ENCODE data around the gene DMD.

The DMD gene

DNA sequence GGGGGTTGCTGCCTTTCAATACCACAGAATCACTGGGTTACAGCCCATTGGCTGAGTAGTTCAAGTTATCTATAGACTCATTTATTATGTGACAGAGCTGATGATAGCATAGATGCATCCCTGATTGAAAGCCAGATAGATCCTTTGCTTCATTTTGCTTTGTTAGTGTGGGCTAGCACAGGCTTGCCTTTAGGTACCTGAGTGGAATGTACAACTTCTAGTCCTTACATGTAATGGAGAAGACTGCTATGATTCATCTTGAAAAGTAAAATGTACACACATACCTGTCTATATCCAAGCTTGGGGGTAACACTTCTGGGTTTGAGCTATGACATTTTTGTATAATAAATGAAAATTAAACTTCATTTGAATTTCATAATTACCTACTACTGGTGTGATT is 1913.5 kb downstream of the DMD start:
- H3K36me3 ChIP-seq (ENCODE audit: control insufficient read depth, insufficient read depth, low read length), result no peaks in the 10 kb centered on the region
- H3K4me1 ChIP-seq (ENCODE audit: control insufficient read depth, insufficient read depth, low read length), result no peaks in the 10 kb centered on the region
- H3K4me3 ChIP-seq (ENCODE audit: low read length), result no peak overlapping the region
- H3K9ac ChIP-seq (ENCODE audit: low read length), result no peak overlapping the region
- no peaks in the 10 kb centered on the region for H3K9me3 ChIP-seq (ENCODE audit: control insufficient read depth, low read length)
- H3K27me3 ChIP-seq (ENCODE audit: control insufficient read depth, insufficient read depth, low read length), result no peaks in the 10 kb centered on the region

DNA sequence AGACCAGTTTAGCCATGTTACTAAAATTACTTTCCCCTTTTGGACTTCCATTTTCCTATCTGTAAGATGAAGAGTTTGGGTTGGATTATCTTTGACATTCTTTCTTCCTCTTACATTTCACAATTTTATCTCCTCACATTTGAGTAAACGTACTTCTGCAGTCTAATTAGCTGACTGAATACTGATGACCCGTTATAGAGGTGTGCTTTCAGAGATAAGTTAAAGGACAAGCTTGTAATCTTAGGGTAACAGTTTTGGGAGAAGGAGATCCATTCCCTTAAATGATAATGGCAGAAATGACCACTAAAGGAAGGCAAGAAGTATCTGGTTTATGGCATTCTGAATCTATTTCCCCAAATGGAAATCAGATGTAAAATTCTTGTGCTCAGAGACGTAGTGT is 1916.9 kb downstream of the DMD start:
- Histone ChIP-seq H3K27me3 (ENCODE audit: control insufficient read depth, insufficient read depth, low read length) (no peaks in the 10 kb centered on the region), H3K9ac (ENCODE audit: low read length) (no peak overlapping the region), H3K9me3 (ENCODE audit: control insufficient read depth, low read length) (no peaks in the 10 kb centered on the region), H3K4me1 (ENCODE audit: control insufficient read depth, insufficient read depth, low read length) (no peaks in the 10 kb centered on the region), H3K36me3 (ENCODE audit: control insufficient read depth, insufficient read depth, low read length) (no peaks in the 10 kb centered on the region), H3K4me3 (ENCODE audit: low read length) (no peak overlapping the region)

DNA sequence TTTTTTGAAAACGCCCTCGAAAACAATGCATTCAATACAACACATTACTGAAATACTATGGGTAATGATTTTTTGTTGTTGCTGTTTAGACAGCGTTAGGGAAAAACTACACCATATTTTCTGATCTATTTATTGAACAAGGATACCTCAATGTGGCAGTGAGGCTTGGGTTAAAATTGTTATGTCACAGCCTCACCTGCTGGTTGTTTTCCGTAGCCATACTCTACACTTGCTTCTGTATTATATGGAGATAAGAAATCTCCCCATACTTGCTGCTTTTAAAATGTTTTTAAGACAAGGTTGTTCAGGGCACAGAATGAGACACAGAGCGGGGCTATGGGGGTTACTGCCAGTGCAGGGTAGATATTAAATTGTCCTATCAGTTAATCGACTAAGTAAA is 1917.9 kb downstream of the DMD start:
- Histone ChIP-seq H3K9ac (ENCODE audit: low read length) (no peak overlapping the region), H3K9me3 (ENCODE audit: control insufficient read depth, low read length) (no peaks in the 10 kb centered on the region), H3K27me3 (ENCODE audit: control insufficient read depth, insufficient read depth, low read length) (no peaks in the 10 kb centered on the region), H3K36me3 (ENCODE audit: control insufficient read depth, insufficient read depth, low read length) (no peaks in the 10 kb centered on the region), H3K4me3 (ENCODE audit: low read length) (no peak overlapping the region), H3K4me1 (ENCODE audit: control insufficient read depth, insufficient read depth, low read length) (no peaks in the 10 kb centered on the region)

DNA sequence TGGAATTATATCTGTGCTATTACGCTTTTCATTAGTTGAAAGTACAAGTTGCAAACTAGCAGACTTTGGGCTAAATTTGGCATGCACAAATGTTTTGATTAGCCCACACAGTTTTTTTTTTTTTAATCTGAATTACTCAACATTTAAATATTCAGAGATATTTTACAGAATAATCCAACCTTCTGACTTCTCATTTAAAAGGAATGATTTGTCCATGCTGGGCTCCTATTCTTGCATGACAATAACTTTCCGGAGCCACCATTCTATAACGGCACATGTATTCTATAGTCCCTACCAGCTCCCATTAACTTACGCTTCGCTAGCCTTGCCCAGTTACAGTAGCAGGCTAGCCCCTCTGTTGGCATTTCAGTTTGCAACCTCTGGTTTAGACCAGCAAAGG is 1920.2 kb downstream of the DMD start:
- no peaks in the 10 kb centered on the region for H3K4me1 ChIP-seq (ENCODE audit: control insufficient read depth, insufficient read depth, low read length)
- H3K9ac ChIP-seq (ENCODE audit: low read length), result no peak overlapping the region
- no peaks in the 10 kb centered on the region for H3K27me3 ChIP-seq (ENCODE audit: control insufficient read depth, insufficient read depth, low read length)
- no peaks in the 10 kb centered on the region for H3K9me3 ChIP-seq (ENCODE audit: control insufficient read depth, low read length)
- no peaks in the 10 kb centered on the region for H3K36me3 ChIP-seq (ENCODE audit: control insufficient read depth, insufficient read depth, low read length)
- H3K4me3 ChIP-seq (ENCODE audit: low read length), result no peak overlapping the region

DNA sequence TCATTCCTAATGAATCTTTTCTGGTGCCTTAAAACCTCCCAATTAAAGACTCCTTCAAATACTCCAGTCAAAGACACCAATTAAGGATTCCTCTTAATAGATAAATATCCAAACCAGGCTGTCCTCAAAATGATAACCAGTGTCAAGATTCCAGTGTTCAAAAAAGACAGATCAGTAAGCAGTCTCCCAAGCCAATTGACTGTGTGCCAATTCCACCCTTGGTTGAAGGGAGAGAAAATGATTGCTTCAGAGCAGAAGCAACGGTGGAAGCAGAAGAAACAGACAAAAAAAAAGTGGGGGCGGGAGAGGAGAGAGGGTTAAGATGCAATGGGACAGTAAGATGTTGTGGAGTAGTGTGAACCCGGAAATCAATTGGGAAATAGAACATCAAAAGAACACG is 1923.5 kb downstream of the DMD start:
- no peak overlapping the region for H3K9ac ChIP-seq (ENCODE audit: low read length)
- no peaks in the 10 kb centered on the region for H3K9me3 ChIP-seq (ENCODE audit: control insufficient read depth, low read length)
- no peaks in the 10 kb centered on the region for H3K4me1 ChIP-seq (ENCODE audit: control insufficient read depth, insufficient read depth, low read length)
- H3K4me3 ChIP-seq (ENCODE audit: low read length), result no peak overlapping the region
- no peaks in the 10 kb centered on the region for H3K36me3 ChIP-seq (ENCODE audit: control insufficient read depth, insufficient read depth, low read length)
- no peaks in the 10 kb centered on the region for H3K27me3 ChIP-seq (ENCODE audit: control insufficient read depth, insufficient read depth, low read length)

DNA sequence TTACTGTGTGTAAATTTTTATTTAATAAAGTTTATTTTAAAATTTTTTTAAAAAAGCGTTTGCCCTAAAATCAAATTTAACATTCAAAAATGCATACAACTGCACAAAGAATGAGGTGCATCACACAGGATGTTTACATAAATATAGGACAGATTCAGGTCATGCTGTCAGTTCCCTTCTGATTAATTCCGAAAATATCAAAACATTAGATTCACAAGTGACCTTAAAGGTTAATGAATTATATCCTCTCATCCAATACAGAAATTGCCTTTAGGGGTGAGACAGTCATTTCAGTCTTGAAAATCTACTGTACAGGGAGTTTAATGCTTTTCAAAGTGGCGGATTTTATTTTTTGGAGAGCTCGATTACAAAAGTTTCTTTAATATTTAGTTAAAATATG is 1930.8 kb downstream of the DMD start:
- Histone ChIP-seq H3K9me3 (ENCODE audit: control insufficient read depth, low read length) (no peaks in the 10 kb centered on the region), H3K4me1 (ENCODE audit: control insufficient read depth, insufficient read depth, low read length) (no peaks in the 10 kb centered on the region), H3K27me3 (ENCODE audit: control insufficient read depth, insufficient read depth, low read length) (no peaks in the 10 kb centered on the region), H3K36me3 (ENCODE audit: control insufficient read depth, insufficient read depth, low read length) (no peaks in the 10 kb centered on the region), H3K9ac (ENCODE audit: low read length) (no peak overlapping the region), H3K4me3 (ENCODE audit: low read length) (no peak overlapping the region)

DNA sequence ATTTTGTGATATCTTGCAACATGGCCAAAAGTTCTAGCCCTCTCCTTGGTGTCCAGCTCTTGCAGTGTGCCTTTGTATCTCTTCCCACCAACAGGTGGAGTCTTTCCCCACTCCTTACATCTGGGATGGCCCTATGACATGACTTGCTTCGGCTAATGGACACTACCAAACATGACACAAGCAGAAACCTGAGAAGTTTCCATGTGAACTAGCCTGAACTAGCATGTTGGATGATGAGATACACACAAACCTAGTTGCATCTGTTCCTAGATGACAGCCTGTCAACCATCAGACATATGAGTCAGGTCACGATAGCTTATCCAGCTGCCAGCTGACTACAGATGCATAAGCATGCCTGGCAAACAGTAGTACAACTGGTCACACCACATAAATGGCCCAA is 1932.0 kb downstream of the DMD start:
- Histone ChIP-seq H3K9me3 (ENCODE audit: control insufficient read depth, low read length) (no peaks in the 10 kb centered on the region), H3K4me1 (ENCODE audit: control insufficient read depth, insufficient read depth, low read length) (no peaks in the 10 kb centered on the region), H3K27me3 (ENCODE audit: control insufficient read depth, insufficient read depth, low read length) (no peaks in the 10 kb centered on the region), H3K4me3 (ENCODE audit: low read length) (no peak overlapping the region), H3K36me3 (ENCODE audit: control insufficient read depth, insufficient read depth, low read length) (no peaks in the 10 kb centered on the region), H3K9ac (ENCODE audit: low read length) (no peak overlapping the region)

DNA sequence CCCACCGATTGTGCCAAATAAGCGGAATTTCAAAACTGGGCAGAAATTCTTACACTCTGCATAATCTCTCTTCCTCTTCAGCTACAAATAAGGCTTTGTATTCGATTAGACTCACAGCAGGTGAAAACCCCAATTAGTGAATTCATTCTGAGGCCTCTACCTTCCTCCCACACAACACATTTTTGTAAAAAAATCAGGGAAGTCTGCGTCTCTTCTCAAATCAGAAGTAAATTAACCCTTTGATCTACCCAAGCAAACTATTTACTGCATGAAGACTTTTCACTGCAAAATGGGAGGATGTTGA is 1938.9 kb downstream of the DMD start:
- no peaks in the 10 kb centered on the region for H3K4me1 ChIP-seq (ENCODE audit: control insufficient read depth, insufficient read depth, low read length)
- no peaks in the 10 kb centered on the region for H3K36me3 ChIP-seq (ENCODE audit: control insufficient read depth, insufficient read depth, low read length)
- H3K9me3 ChIP-seq (ENCODE audit: control insufficient read depth, low read length), result no peaks in the 10 kb centered on the region
- H3K9ac ChIP-seq (ENCODE audit: low read length), result no peak overlapping the region
- no peaks in the 10 kb centered on the region for H3K27me3 ChIP-seq (ENCODE audit: control insufficient read depth, insufficient read depth, low read length)
- no peak overlapping the region for H3K4me3 ChIP-seq (ENCODE audit: low read length)

DNA sequence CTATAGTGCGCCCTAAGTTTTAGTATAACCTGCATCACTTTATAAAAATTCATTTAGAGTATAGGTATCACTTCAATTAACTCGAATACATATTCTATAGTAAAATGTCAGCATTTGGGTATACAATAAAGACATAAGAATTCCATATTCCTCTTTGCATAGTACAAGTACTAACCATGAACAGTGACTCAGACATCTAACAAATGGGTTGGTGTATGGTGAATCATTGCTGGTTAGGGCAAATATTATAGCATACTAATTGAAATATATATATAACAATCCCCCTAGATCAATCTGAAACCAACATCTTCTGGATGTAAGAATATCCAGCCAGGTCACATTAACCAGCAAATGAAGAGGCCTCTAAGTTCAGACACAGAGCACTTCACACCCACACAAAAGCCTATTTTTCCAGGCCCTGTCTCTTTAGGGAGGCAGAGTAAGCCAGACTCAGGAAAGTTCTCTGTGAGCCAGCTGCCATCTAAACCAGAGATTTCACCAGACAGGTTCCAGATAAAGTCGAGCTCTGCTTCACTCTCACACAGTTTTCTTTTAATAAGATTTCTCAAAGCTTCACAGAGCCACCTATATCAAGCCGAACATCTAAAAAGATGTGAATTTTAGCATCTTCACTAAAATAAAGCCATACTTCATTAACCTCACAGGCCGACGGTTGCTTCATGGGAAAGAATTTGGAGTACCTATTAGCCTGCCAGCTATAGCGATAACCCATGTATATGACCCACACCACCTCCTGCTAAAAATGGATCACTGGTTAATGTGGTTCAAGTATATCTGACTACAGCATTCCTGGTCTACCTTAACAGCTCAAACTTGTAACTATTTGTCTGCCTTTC is 1939.5 kb downstream of the DMD start:
- Histone ChIP-seq H3K9ac (ENCODE audit: low read length) (no peak overlapping the region), H3K36me3 (ENCODE audit: control insufficient read depth, insufficient read depth, low read length) (no peaks in the 10 kb centered on the region), H3K4me3 (ENCODE audit: low read length) (no peak overlapping the region), H3K4me1 (ENCODE audit: control insufficient read depth, insufficient read depth, low read length) (no peaks in the 10 kb centered on the region), H3K9me3 (ENCODE audit: control insufficient read depth, low read length) (no peaks in the 10 kb centered on the region), H3K27me3 (ENCODE audit: control insufficient read depth, insufficient read depth, low read length) (no peaks in the 10 kb centered on the region)

DNA sequence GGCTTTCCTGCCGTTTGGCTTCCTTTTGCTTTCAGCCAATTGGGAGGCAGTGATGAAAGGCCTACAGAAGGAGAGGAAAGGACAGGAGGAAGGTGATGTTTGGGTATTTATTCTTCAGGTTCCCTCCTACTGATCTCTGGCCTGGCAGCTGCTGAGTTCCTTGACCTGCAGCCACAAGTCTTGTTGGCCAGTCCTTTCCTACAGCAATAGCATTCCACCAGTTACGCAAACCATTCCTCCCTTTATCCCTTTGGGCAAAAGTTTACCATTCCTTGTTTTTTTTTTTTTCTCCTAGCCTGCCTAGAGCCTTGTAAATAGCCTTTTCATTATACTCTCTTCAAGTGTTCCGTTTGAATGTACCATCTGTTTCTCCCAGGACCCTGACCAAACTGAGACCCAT is 1941.4 kb downstream of the DMD start:
- Histone ChIP-seq H3K36me3 (ENCODE audit: control insufficient read depth, insufficient read depth, low read length) (no peaks in the 10 kb centered on the region), H3K9me3 (ENCODE audit: control insufficient read depth, low read length) (no peaks in the 10 kb centered on the region), H3K9ac (ENCODE audit: low read length) (no peak overlapping the region), H3K4me1 (ENCODE audit: control insufficient read depth, insufficient read depth, low read length) (no peaks in the 10 kb centered on the region), H3K27me3 (ENCODE audit: control insufficient read depth, insufficient read depth, low read length) (no peaks in the 10 kb centered on the region), H3K4me3 (ENCODE audit: low read length) (no peak overlapping the region)

DNA sequence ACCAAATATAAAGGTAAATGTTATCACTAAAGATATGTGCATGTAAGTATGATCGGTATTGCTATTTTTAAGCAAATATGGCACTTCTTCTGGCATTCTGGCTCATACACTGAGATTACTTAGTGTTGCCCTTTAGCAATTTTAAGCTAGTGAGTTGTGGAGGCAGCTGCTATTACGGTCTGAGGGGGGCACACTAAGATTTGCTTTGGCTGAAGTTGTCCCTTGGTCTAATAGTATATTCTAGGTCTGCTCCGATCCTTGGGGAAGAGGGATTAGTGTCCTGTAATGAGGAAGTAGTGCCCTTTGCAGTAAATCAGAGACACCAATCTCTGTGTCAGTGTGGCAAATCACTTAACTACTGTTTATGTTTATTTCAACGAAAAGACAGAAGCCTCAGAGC is 1943.0 kb downstream of the DMD start:
- no peaks in the 10 kb centered on the region for H3K9me3 ChIP-seq (ENCODE audit: control insufficient read depth, low read length)
- no peaks in the 10 kb centered on the region for H3K4me1 ChIP-seq (ENCODE audit: control insufficient read depth, insufficient read depth, low read length)
- H3K4me3 ChIP-seq (ENCODE audit: low read length), result no peak overlapping the region
- no peaks in the 10 kb centered on the region for H3K36me3 ChIP-seq (ENCODE audit: control insufficient read depth, insufficient read depth, low read length)
- H3K27me3 ChIP-seq (ENCODE audit: control insufficient read depth, insufficient read depth, low read length), result no peaks in the 10 kb centered on the region
- no peak overlapping the region for H3K9ac ChIP-seq (ENCODE audit: low read length)

DNA sequence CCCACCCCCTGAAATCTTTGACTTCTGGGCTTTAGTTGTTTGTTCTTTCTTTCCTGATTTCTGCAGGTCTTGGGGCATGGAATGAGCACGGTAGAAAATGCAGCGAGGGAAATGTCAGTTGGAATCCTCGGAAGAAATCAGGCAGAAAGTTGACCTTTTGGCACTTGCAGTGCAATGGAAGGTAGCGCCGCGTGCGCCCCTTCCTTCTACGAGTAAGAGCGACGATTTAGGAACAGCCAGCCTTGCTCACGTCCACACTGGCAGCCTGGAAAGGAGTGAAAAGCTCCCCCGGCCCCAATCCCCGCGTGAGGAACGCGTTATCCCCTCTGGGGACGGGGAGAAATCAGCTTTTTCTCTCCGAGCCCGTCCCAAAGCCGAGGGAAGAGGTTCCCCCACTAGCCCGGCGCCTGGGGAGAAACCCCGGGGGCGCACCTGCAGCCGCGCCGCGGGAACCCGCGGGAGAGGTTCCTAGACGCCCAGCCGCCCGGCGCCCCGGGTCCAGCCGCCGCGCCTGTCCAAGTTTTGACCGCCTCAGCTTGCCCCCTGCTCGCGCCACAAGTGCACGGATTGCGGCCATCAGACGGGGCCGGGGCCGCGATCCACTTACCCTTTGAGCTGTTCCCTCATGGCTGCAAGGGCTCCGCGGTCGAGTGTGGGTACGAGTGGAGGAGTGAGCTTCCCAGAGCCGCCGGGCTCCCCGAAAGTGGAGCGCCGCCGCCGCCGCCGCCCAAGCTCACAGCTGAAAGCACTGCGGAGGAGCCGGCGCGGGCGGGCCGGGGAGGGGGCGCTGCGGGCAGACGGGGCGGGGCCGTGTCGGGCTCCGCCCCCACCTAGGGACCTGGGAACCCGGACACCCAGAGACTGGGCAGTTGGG is 1944.9 kb downstream of the DMD start:
- Histone ChIP-seq H3K27me3 (ENCODE audit: control insufficient read depth, insufficient read depth, low read length) (no peaks in the 10 kb centered on the region), H3K36me3 (ENCODE audit: control insufficient read depth, insufficient read depth, low read length) (no peaks in the 10 kb centered on the region), H3K4me3 (ENCODE audit: low read length) (no peak overlapping the region), H3K9ac (ENCODE audit: low read length) (peak overlapping the region; percentile 62), H3K4me1 (ENCODE audit: control insufficient read depth, insufficient read depth, low read length) (no peaks in the 10 kb centered on the region), H3K9me3 (ENCODE audit: control insufficient read depth, low read length) (no peaks in the 10 kb centered on the region)

Data from mucosa of stomach (tissue), 1 donor.